ENCODE results near the gene SPIB.
"Not testable (repeated sequence)": the region's sequence is repeated elsewhere in the genome, so short reads cannot be mapped to it uniquely, and the experiment has no call there.

SPIB gene

GRCh38 chr19:50387176-50387867, 31.4 kb upstream of the SPIB start:
- H3K4me3 ChIP-seq (ENCODE audit: low read depth, low read length), result no peak overlapping the region
- in situ Hi-C loops (cut with HindIII; ENCODE audit: low pct_ligation_motif_present, low sequenced_read_pairs), result no loop called here
- H3K27me3 ChIP-seq (replicated peaks), result no peaks in the 10 kb centered on the region
- peak; percentile 36 for DNase-seq
- H3K36me3 ChIP-seq (replicated peaks), result no peaks in the 10 kb centered on the region
- no peak overlapping the region for H3K27ac ChIP-seq
- TF ChIP-seq CTCF (IDR thresholded peaks at IDR 0.05; ENCODE audit: low read depth, low read length, missing control alignments), result no peak

DNA sequence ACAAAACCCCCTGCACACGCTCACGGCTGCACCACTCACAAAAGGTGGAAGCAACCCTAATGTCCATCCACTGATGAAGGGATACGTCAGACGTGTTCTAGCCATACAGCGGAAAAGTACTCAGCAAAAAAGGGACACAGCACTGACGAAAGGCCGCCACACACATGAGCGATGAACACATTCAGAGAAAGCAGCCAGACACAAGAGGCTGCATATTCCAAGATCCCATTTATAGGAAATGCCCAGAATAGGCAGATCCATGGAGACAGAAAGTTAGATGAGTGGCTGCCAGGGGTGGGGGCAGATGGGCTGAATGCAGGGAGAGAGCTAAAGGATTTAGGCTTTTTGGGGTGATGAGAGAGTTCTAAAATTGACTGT, 30.9 kb upstream of the SPIB start:
- in situ Hi-C loops (cut with HindIII; ENCODE audit: low pct_ligation_motif_present, low sequenced_read_pairs), result no loop called here
- no peaks in the 10 kb centered on the region for H3K36me3 ChIP-seq (replicated peaks)
- no peak for DNase-seq
- no peak overlapping the region for H3K4me3 ChIP-seq (ENCODE audit: low read depth, low read length)
- H3K27ac ChIP-seq, result no peak overlapping the region
- no peaks in the 10 kb centered on the region for H3K27me3 ChIP-seq (replicated peaks)
- TF ChIP-seq CTCF (IDR thresholded peaks at IDR 0.05; ENCODE audit: low read depth, low read length, missing control alignments), result no peak

GRCh38 chr19:50390295-50390694, 28.4 kb upstream of the SPIB start:
- H3K27ac ChIP-seq; H3K36me3 ChIP-seq (replicated peaks); H3K4me3 ChIP-seq (ENCODE audit: low read depth, low read length); in situ Hi-C loops (cut with HindIII; ENCODE audit: low pct_ligation_motif_present, low sequenced_read_pairs); H3K27me3 ChIP-seq (replicated peaks); DNase-seq: not testable (repeated sequence)

- DNase-seq; H3K36me3 ChIP-seq (replicated peaks); in situ Hi-C loops (cut with HindIII; ENCODE audit: low pct_ligation_motif_present, low sequenced_read_pairs); H3K4me3 ChIP-seq (ENCODE audit: low read depth, low read length); H3K27me3 ChIP-seq (replicated peaks); H3K27ac ChIP-seq: not testable (repeated sequence)
These were observed 27.8 kb upstream of the SPIB start for GRCh38 chr19:50390952-50391351.

- no peaks in the 10 kb centered on the region for H3K36me3 ChIP-seq (replicated peaks)
- in situ Hi-C loops (cut with HindIII; ENCODE audit: low pct_ligation_motif_present, low sequenced_read_pairs), result no loop called here
- TF ChIP-seq CTCF (IDR thresholded peaks at IDR 0.05; ENCODE audit: low read depth, low read length, missing control alignments), result no peak
- no peaks in the 10 kb centered on the region for H3K27me3 ChIP-seq (replicated peaks)
- H3K4me3 ChIP-seq (ENCODE audit: low read depth, low read length), result no peak overlapping the region
- no peak for DNase-seq
- no peak overlapping the region for H3K27ac ChIP-seq
These were observed 26.0 kb upstream of the SPIB start for GRCh38 chr19:50392759-50393158.

GRCh38 chr19:50393589-50393988, 25.1 kb upstream of the SPIB start:
- Histone ChIP-seq H3K36me3 (replicated peaks) (no peaks in the 10 kb centered on the region), H3K27ac (no peak overlapping the region), H3K27me3 (replicated peaks) (no peaks in the 10 kb centered on the region), H3K4me3 (ENCODE audit: low read depth, low read length) (no peak overlapping the region)
- TF ChIP-seq CTCF (IDR thresholded peaks at IDR 0.05; ENCODE audit: low read depth, low read length, missing control alignments), result no peak
- DNase-seq, result no peak
- in situ Hi-C loops (cut with HindIII; ENCODE audit: low pct_ligation_motif_present, low sequenced_read_pairs), result no loop called here

- in situ Hi-C loops (cut with HindIII; ENCODE audit: low pct_ligation_motif_present, low sequenced_read_pairs), result no loop called here
- no peak overlapping the region for H3K27ac ChIP-seq
- DNase-seq, result no peak
- no peaks in the 10 kb centered on the region for H3K36me3 ChIP-seq (replicated peaks)
- no peaks in the 10 kb centered on the region for H3K27me3 ChIP-seq (replicated peaks)
- no peak overlapping the region for H3K4me3 ChIP-seq (ENCODE audit: low read depth, low read length)
- TF ChIP-seq CTCF (IDR thresholded peaks at IDR 0.05; ENCODE audit: low read depth, low read length, missing control alignments), result no peak
These were observed 24.7 kb upstream of the SPIB start for GRCh38 chr19:50394017-50394416.

Data from brain microvascular endothelial cell (primary cell).